NCI-H748 treated with DMSO at 0.1 percent for 48 hours (cell line): ENCODE results near the gene NIPAL1.

Experiments used
- DNase-seq: peaks from one replicate; lab custom pipeline; 2025; lab: John Stamatoyannopoulos, UW

NIPAL1 gene

DNA sequence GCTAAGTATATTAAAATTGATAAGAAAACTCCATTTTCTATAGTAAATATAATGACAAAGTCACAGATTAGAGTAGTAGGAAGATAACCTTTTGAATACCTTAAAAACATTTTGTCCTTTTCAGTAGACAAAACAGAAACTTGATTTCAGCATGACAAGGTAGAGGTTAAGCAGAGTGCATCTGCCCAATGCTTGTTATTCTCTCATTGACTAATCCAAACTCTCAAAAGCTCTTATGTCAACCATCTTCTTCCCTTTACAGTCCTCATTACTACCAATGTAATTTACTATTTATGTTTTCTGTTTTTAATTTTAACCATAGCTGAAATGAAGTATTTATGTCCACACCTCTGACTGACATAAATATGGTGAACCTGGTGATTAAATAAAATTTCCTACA is 11.1 kb downstream of the NIPAL1 start:
- no peak for DNase-seq

DNA sequence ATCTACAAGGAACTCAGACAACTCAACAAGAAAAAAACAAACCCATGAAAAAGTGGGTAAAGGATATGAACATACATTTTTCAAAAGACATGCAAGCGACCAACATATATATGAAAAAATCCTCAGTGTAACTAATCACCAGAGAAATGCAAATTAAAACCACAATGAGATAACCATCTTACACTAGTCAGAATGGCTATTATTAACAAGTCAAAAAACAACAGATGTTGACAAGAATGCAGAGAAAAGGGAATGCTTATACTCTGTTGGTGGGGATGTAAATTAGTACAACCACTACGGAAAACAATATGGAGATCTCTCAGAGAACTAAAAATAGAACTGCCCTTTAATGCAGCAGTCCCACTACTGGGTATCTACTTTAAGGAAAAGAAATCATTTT is 12.1 kb downstream of the NIPAL1 start:
- no peak for DNase-seq

DNA sequence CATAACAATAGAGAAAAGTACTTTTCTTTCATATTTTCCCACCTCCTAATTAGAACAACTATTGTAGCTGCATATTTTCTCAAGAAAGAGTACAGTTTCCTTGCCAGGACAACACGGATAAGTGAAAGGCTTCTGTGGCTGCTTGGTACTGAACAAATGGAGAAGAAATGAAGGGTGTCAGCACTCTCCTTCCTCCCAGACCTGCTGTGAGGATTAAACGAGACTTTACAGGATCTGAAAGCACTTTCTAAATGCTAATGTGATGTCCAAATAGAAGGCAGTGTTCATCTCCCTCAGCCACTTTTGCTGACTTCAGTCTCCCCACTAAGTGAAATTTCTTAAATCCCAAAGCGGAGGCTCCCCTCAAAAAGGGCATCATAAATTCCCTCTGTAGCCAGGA is 13.9 kb downstream of the NIPAL1 start:
- no peak for DNase-seq

DNA sequence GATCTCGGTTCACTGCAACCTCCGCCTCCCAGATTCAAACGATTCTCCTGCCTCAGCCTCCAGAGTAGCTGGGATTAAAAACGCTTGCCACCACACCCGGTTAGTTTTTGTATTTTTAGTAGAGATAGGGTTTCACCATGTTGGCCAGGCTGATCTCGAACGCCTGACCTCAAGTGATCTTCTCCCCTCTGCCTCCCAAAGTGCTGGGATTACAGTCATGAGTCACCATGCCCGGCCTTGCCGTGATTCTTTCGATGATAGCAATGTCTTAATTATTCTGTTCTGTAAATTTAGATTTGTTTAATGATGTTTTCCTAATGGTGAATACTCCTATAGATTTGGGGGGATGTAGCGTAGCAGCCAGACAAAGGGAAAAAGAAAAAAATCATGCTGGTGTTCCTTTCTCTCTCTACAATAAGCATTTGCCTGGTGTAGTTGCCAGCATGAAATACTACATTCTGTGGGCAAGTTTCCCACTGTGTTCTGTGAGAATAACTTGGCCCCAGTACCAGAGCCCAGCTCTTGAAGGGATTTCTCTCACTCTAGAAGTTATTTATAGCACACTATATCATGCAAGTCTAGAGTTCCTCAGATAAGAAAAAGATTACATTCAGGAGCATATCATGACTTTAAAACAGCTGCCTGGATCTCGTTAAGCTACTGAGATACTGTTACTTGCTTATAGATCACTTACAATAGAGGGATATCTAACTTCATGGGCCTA is 15.4 kb downstream of the NIPAL1 start:
- DNase-seq = no peak

DNA sequence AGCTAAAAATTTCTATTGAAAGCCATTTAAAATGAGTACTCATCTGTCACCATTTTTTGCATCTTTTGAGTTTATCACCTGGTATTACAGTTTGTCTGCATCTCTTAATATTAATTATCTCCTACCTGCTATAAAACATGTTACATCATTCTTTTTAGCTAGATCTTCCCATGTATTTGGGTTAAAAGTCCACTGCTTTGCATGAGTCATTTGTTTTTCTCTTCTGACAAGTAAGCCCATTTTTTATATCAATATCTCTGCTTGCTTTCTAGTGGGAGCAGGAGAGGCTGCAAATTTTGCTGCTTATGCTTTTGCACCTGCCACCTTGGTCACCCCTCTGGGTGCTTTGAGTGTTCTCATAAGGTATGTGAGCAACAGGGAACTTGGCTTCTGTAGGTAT is 16.1 kb downstream of the NIPAL1 start:
- DNase-seq = no peak

DNA sequence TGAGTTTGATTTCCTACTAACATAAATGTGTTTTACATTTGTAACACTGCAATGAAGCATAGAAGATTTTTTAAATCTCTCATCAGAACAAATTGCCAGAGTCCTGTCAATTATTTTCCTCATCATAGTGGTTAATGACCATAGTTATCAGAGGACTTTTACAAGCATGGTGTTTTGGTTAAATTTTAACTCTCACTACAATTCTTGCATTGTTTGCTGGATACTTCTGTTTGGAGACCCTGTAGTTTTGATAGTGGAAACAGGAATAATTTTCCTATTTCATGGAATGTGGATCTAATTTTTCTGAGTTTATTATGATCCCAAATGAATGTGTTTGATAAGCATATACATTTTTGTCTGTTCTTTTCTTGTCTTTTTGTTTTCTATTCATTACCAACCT is 16.8 kb downstream of the NIPAL1 start:
- no peak for DNase-seq

DNA sequence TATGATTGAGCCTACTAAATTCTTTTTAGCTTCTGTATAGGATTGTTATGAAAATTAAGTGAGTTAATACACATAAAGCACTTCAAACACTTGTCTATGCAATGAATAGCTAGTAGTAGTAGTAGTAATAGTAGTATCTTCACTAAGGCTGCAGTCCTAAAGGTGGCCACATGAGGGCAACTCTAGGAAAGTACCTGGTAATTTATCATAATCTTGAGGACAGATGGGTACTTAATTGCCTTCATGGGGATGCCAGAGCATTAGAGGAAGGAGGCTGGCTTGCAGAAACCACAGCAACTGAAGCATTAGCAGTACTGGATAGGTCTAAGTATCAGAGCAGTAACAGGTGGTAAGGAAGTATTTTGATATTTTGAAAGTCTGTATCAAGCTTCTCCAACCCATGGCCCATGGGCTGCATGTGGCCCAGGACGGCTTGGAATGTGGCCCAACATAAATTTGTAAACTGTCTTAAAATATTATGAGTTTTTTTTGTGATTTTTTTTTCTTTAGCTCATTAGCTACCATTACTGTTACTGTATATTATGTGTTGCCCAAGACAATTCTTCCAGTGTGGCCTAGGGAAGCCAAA is 17.3 kb downstream of the NIPAL1 start:
- DNase-seq = no peak

DNA sequence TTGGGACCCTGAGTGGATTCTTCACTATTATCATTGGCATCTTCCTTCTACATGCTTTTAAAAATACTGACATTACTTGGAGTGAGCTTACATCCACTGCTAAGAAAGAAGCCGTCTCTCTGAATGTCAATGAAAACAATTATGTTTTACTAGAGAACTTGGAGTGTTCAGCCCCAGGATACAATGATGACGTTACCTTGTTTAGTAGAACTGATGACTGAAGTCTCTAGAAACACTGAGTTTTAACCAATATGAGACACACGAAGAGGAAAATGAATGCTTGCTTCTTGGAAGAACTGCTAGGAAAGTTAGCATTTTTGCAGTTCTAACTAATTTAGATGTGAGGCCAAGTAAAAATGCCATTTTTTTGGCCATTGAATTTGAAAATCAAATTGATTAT is 19.4 kb downstream of the NIPAL1 start:
- DNase-seq = no peak

DNA sequence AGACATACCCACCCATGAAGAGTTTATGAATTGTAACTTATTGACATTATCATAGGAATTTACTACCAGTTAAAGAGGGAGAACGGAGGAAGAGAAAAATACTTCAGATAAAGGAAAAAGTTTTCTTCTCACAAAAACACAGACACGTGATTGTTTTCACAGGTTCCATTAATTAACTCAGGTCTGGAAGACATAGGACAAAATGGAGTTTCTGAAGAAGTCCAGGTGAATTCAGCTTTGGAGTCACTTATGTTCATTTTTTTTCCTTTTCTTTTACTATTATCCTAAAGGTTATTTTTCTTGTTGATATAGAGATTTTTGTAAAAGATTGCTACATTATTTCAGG is 20.5 kb downstream of the NIPAL1 start:
- DNase-seq = no peak

DNA sequence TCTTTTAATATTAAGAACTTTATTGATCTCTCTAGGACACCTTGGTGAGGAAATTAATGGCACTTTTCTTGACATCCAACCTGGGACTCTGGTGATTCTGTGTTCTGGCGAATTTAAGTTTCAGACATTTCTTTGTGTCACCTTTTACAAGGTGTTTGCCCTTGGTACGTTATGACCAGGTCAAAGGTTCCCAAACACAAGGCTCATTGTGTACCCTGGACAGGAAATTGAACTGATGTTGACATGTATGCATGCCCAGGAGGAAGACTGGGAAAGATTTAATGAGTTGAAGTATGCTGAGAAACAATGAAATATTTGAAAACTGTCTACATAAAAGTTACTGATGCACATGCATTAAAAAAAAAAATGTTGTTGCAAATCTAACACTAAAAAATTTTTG is 22.1 kb downstream of the NIPAL1 start:
- DNase-seq = no peak

DNA sequence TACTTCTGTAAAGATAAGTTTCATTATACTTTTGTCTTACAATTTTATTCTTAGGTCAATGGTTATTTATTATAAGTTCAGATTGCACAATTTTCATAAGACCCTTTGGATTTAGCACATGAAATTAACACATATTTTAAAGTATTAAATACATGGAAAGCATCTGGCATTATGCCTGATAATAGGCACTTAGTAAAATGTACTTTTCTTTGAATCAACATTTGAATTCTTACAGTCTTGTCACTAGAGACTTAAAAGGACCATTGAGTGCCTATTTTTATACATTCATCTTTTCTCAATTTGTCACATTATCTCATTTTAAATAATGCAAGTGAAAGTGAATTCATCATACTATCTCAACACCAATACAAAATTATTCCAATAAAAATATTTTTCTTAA is 23.0 kb downstream of the NIPAL1 start:
- no peak for DNase-seq

DNA sequence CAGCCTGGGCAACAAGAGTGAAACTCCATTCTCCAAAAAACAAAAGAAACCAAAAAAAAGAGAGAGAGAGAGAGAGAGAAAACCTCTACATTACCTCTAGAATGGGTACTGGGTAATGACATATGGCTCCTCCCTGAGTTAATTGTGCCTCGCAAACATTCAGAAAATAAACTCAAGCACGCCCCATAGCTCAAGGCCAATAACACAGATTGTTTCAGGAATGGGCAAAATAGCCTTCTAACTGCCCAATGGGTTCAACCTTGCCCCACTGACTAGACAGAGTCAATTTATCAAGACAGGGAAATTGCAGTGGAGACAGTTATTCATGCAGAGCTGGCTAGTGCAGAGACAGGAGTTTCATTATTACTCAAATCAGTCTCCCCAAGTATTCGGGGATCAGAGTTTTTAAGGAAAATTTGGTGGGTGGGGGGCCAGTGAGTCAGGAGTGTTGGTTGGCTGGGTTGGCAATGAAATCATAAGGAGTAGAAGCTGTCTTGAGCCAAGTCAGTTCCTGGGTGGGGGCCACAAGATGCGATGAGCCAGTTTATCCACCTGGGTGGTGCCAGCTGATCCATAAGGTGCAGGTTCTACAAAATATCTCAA is 25.1 kb downstream of the NIPAL1 start:
- DNase-seq = no peak

DNA sequence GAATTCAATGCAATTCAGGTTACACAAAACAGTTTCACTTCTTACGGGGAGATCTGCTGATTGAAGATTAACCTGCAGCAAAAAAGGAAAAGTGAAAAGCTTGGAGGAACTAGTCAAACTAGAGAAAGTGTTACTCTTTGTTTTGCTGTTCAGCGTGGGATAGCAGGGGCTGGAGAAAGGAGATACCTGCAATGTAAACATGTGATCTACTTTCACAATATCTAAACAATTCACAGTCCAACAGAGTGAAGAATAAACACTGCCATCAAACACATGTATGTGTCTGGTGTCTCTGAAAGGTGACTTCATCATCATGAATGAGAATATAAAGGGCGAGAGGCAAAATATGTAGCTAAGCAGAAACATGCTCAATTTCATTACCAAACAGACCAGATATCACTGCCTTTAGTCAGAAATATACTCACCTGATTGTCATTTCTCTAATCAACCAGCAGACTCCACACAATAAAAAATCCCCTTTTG is 26.4 kb downstream of the NIPAL1 start:
- DNase-seq = no peak

DNA sequence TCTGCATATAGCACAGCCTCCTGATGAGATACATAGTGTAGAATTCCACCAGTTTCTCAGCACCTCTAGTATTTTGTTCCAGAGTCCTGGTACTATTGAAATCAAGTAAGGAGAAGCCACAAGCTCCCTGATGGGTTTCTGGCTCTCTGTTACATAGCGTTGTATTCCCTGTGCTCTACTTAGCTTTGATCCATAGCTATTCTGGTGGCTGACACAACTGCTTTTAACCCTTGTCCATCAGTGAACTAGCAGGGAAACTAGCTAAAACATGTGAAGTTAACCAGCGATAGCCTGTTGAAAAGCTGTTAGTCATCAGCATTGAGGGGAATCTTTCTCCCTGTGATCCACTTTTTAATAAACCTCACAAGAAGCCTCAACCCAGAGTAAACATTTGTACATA is 26.9 kb downstream of the NIPAL1 start:
- DNase-seq = no peak

DNA sequence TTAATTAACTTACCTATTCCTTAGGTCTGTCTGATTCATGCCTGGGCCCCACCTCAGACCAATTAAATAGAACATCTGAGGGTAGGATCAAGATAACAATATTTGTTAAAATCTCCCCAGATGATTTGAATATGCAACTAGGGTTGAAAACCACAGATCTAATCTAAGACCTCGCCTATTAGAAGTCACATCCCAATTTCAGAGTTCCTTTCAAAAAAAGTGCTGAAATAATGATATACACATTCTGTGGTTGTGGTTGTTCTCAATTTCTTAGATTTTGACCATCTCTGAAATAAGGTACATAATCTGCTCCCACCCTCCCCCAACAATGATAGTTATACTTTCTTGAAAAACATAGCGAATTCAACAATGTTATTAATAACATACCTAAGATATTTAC is 27.7 kb downstream of the NIPAL1 start:
- no peak for DNase-seq

DNA sequence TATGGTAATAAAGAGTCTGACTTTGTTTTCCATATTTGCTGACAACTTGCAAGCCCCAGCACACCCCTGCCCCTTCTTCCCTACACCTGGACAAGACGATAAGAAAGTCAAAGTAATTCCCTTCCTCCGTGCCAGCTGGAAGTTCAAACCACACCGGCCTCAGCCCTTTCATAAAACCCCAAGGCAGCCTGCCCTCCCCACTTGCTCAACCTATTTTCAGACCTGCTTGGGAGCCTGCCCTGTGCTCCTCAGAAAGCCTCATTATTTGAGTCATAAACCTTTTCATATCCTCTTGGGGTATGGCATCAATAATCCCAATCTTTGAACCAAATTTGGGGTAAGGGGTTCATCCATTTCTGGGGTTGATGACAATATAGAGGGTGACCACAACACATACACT is 29.5 kb downstream of the NIPAL1 start:
- DNase-seq = no peak

DNA sequence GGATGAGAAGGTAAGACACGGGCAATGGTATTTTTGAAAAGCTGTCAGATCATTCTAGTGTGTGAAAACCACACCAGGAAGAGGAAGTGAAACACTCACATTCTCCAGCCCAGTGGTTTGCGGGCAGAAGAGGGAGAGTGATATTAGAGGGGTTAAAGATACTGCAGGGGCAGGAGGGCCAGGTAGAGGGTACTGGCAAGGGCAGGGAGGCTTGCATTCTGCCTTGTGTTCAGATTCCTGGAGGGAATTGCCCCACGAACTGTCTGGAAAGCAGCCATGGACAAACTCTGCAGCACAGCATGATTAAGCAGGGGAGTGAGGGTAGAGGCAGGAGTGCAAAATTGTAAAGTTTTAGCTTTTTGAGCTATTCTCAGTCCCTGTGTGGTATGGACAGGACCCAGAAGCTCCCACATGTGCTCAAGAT is 30.9 kb downstream of the NIPAL1 start:
- DNase-seq = no peak

DNA sequence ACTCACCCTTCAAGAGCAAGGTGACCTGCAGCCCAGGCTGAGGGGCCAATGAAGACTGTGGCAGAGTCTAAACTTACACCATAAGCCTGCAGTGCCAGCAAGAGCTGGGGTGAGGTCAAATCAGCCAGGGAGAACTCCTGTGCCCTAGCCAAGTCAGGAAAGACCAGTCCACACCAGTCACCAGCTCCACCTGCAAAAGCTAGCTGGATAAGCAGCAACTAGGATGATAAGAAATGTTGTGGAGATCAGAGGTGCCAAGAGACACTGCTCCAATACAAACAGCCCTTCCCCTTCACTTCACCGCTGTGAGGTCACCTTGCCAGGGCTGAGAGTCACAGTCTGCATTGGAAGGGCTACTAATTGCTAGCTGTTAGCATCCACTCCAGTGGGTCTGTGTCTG is 31.3 kb downstream of the NIPAL1 start:
- no peak for DNase-seq

DNA sequence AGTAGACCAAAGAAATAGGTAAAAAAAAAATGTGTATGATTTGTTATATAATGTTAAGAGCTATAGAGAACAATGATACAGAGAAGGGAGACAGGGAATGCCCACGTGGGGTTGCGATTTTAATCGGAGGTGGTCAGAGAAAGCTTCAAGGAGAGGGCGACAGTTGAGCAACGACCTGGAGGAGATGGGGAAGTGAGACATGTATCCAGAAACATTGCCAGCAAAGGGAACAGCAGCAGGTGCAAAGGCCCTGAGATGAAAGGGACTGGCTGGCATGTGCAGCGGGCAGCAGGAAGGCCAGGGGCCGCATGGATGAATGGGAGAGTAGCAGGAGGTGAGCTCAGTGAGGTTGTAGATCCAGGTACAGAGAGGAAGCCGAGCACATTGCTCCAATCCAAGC is 32.9 kb downstream of the NIPAL1 start:
- no peak for DNase-seq

DNA sequence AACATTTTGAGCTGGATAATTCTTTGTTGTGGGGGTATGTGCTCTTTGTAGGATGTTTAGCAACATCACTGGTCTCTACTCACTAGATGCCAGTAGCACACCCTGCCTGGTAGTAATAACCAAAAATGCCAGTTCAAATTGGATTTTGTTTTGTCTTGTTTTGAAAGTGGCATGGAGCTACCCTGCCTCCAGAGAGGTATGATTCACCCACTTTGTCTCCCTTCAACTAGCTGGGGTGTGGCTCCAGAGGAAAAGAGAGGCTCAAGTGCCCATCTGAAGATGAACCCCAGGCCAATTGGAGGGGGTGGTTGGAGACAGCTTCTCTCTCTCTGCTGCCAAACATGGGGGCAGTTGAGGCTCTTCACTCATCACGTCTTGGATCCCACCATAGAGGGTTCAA is 34.5 kb downstream of the NIPAL1 start:
- no peak for DNase-seq

DNA sequence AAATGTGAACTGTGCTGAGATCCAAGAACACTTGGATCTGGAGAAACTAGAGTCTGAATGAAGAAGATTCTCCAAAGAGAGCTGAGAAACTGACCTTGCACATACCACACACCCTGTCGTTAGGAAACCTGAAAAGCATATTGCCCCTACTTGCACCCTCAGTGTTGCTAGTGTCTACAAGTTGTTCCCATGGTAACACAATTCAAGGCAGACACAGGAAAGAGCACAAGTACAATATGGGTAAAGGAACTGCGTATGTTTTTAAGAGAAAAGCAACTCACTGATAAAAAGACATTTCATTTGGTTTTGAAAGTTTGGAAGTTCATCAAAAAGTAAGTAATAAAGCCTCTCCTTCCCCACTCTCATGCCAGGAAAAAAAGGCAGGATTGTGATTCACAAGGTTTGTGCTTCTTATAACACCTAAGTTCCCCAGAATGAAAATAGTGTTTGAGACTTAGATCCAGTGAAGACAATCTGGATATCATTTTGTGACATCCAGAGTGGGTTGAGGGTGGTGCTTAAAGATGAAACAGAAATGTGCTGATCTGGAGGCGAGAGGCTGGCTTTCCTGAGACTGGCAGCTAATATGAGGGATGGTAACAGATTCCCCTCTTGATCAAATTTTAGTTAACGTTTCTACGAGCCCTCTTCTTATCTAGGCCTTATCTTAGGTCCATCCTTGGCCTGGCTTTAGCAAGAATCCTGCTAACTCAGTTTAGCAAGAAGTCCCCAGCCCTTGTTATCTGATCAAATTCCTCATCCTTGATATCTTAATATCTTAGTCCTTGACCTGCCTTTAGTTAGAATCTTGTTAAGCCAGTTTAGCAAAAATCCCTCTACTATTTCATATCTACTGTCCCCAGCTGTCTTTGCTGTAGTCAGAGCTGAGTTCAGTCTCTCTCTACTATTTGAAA is 42.3 kb downstream of the NIPAL1 start:
- DNase-seq = peak; percentile 13

DNA sequence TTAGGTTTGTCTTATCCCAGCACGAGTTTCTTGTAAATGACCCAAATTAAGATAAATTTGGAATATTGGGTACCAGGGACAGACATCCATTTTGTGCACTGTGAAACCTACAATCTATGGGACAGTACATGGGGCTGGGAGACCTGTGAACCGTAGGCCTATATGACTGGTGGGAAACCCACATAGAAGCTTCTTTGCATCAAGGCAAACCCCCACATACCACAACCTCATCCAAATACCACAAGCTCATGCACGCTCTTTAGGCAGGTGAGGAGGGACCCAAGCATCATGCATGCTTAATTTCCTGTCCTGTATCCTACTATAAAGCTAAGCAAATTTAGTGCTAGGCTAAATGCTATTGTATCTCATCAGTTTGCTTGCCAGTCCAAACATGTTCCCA is 47.8 kb downstream of the NIPAL1 start:
- no peak for DNase-seq

DNA sequence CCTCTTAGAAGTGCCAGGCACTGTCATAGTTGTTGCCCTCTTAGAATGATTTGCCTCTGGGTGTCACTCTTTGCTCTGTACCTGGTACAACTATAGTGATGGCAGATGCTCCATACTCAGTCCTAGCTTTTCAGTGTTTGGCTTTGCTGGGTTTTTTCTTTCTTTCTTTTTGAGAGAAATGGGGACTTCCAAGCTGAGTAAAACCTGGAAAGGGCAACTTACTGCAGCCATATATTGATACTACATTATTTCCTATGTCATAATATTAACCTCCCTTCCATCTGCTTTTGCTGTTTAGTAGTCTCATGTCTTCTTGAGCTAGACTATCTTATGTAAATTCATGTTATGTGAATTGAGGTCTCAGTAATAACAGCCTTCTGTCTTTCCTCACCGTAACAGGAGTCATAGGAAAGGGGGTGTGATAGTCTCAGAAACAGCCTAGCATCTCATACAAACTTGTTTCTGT is 49.0 kb downstream of the NIPAL1 start:
- no peak for DNase-seq
